ENCODE measurements around the gene CILP.

DNA sequence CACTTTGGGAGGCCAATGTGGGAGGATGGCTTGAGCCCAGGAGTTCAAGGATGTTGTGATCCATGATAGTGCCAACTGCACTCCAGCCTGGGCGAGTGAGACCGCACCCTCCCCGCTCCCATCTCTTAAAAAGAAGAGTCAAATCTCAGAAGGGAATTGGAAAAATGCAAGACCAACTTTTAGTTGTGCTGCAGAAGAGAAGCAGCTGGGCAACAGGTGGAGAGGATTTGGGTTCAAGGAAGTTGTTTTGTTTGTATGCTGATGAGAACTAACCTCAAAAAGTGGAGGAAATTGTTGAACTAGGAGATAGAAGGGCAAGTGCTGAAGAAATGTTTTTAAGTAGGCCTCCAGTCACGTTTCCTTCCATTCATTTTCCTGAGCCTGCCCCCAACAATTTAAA lies 64.8 kb downstream of the CILP start:
- TF ChIP-seq ZNF274 (IDR thresholded peaks at IDR 0.05; ENCODE audit: low read depth, low read length) (no peak), YY1 (IDR thresholded peaks at IDR 0.05; ENCODE audit: insufficient read depth, insufficient read length) (no peak), SUZ12 (IDR thresholded peaks at IDR 0.05; ENCODE audit: extremely low read depth, insufficient read depth, insufficient read length) (no peak)

Measured in NT2/D1 (cell line).